Measurements from ENCODE around the gene ZNF276. TPM values are rescaled to one million over a fixed set of nuclear protein-coding genes. Genes with fewer than 3 reads are reported as not detected.

Gene ZNF276
- polyA plus RNA-seq, 6 donors from 2014 or later = 0.22 to 32.6 (median 8.3) TPM

GRCh38 chr16:89727406-89728120 is 6.2 kb downstream of the ZNF276 start:
- H3K4me1 Mint-ChIP-seq = peaks cover 19 to 30% (median 24%) of the 10 kb centered on the region in 3 donors
- H3K4me3 Mint-ChIP-seq = no peak overlapping the region
- H3K27ac Mint-ChIP-seq = peak overlapping the region in 1 of 6 donors; percentile 49
- H3K27me3 Mint-ChIP-seq = no peaks in the 10 kb centered on the region
- ATAC-seq (ENCODE audit: low read depth in 2 of 2) (no peak), DNase-seq (no peak)
- peaks cover 0 to 7% of the 10 kb centered on the region in 2 donors for H3K36me3 Mint-ChIP-seq
- no peaks in the 10 kb centered on the region for H3K9me3 Mint-ChIP-seq

DNA sequence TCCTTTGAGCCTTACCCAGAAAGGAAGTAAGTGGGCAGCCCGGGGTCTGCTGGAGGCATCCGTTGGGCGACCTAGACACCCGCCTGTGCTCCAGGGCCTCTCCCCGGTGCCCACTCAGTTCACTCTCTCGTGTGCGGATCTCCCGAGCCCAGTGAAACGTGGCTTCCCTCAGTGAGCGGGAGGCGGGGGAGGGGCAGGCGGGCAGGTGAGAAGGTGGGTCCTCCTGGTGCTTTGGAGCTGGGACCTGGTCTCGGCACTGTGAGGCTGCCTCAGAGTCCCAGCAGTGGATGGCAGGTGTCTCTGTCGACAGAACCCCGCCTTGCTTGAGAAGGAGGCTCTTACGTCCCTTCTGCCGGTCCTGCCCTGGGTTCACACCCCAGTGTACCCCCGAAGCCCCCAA is 8.0 kb downstream of the ZNF276 start:
- Mint-ChIP-seq H3K9me3 (no peaks in the 10 kb centered on the region), H3K27ac (no peak overlapping the region), H3K36me3 (no peaks in the 10 kb centered on the region), H3K4me3 (no peak overlapping the region), H3K4me1 (peaks cover 15 to 20% (median 19%) of the 10 kb centered on the region in 3 donors), H3K27me3 (no peaks in the 10 kb centered on the region)
- ATAC-seq (ENCODE audit: low read depth in 2 of 2) = no peak
- no peak for DNase-seq

DNA sequence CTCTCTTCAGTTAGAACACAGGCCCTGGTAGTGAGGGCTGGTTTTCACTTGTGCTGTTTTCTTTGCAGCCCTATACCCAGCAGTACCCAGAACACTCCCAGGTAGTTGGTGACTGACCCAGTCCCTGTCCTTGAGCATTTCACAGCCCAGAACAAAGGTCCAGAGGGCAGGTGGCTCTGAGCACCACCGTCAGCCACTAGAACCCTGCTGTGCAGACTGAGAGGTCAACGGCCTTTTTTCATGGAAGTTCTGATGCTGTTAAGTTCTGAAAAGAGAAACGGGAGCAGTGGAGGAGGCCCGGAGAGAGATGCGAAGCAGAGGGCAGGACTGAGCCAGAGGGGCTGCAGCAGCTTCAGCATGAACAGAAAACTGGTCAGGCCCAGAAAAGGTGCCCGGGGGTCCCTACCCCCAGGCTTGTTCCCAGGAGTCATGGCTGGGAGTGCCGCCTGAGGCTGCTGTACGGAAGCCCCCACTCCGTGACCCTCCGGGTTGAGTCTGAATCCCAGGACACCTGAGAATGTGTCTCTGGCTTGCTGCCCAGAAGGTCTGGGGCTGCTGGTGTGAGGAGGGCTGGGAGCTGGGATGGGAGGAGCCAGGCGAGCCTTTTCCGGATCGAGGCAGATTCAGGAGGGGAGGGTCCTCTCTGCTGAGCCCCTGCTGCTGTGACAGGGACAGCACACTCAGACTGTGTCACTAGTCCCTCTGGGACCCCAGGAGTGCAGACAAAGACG is 8.7 kb downstream of the ZNF276 start:
- no peak for ATAC-seq (ENCODE audit: low read depth in 2 of 2)
- H3K4me1 Mint-ChIP-seq = peaks cover 11 to 20% (median 20%) of the 10 kb centered on the region in 3 donors
- no peak overlapping the region for H3K4me3 Mint-ChIP-seq
- H3K27me3 Mint-ChIP-seq = no peaks in the 10 kb centered on the region
- H3K27ac Mint-ChIP-seq = peak overlapping the region in 2 of 6 donors; percentile 62 to 76
- no peak for DNase-seq
- no peaks in the 10 kb centered on the region for H3K36me3 Mint-ChIP-seq
- no peaks in the 10 kb centered on the region for H3K9me3 Mint-ChIP-seq

DNA sequence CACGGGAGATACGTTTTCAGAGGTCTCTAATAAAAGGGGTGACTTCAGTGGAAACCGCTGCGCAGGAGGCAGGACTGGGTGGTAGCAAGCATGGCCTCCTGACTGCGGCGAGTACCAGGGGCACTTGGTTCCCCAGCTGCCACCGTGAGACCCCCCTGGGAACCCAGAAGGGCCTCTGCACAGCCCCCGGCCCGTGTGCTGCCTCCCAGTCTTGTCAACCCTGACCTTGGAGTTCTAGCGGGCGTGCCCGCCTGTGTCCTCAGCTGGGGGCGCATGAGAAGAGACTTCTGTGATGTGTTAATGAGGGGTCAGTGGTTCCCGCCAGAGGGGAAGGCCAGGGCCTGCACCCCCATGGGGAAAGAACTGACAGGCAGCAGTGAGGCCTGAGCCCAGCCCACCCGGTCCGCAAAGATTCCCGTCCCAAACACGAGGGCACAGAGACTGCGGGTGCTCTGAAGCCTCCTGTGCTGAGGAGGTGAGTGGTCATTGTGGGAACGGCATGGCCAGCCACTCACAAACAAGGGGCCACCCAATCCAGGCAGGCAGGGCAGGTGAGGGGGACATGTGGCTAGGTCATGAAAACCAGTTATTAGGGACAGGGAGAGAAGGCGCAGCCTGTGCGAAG is 9.4 kb downstream of the ZNF276 start:
- no peaks in the 10 kb centered on the region for H3K36me3 Mint-ChIP-seq
- no peaks in the 10 kb centered on the region for H3K9me3 Mint-ChIP-seq
- DNase-seq (no peak), ATAC-seq (ENCODE audit: low read depth in 2 of 2) (no peak)
- no peaks in the 10 kb centered on the region for H3K27me3 Mint-ChIP-seq
- H3K4me1 Mint-ChIP-seq = peaks cover 11 to 20% (median 20%) of the 10 kb centered on the region in 3 donors
- peak overlapping the region in 1 of 6 donors; percentile 73 for H3K27ac Mint-ChIP-seq
- no peak overlapping the region for H3K4me3 Mint-ChIP-seq

DNA sequence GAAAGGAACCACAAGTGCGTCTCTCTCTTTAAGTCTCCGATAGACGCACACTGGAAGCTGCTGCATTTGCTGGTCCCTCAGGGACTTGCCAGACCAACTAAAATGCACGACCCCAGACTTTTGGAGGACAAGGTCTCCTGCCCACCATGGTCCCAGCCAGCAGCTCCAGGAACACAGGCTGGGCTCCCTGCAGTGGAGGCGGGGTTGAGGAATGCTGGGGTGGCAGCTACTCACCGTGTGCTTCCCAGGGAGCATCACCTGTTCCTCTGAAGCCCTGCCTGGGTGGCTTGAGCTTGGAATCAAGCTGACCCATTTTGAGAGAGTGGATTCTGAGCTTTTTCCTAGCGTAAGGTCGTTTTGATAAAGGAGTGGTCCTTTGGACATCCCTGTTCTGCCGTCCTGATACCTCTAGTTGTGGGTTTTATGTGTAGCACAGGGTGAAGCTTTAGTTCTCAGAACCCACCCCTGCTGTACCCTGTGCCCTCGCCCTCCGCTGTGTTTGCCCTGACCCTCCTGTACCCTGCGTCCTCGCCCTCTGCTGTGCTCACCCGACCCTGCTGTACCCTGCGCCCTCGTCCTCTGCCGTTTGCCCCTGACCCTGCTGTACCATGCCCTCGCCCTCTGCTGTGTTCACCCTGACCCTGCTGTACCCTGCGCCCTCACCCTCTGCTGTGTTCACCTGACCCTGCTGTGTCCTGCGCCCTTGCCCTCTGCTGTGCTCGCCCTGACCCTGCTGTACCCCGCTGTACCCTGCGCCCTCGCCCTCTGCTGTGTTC is 11.0 kb downstream of the ZNF276 start:
- Mint-ChIP-seq H3K27ac (peak overlapping the region in 3 of 6 donors; percentile 66 to 91 (median 68)), H3K9me3 (no peaks in the 10 kb centered on the region), H3K4me1 (peaks cover 8 to 25% (median 22%) of the 10 kb centered on the region in 3 donors), H3K4me3 (peak overlapping the region in 1 of 8 donors; percentile 8), H3K27me3 (no peaks in the 10 kb centered on the region), H3K36me3 (no peaks in the 10 kb centered on the region)
- no peak for ATAC-seq (ENCODE audit: low read depth in 2 of 2)
- no peak for DNase-seq

DNA sequence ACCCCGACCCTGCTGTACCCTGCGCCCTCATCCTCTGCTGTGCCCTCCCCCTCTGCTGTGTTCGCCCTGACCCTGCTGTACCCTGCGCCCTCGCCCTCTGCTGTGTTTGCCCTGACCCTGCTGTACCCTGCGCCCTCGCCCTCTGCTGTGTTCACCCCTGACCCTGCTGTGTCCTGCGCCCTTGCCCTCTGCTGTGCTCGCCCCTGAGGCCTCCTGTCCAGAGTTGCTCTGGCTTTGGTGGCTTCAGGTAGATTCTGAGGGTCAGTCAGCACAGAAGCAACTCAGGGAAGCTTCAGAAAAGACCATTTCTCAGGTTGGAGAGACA is 11.5 kb downstream of the ZNF276 start:
- no peak for DNase-seq

DNA sequence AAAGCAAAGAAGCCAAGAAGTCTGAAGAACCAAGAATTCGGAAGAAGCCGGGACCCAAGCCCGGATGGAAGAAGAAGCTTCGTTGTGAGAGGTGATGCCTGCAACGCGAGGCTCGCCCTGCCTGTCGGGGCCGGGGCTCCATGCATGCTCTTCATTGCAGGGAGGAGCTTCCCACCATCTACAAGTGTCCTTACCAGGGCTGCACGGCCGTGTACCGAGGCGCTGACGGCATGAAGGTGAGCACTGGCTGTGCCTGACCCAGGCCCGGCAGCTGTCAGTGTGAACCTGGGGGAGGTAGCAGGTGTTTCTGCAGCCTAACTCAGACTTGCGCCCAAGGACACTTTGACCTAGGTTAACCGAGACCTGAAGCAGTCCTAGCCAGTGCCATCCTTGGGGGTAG is 12.0 kb downstream of the ZNF276 start:
- Mint-ChIP-seq H3K27ac (no peak overlapping the region), H3K9me3 (no peaks in the 10 kb centered on the region), H3K36me3 (no peaks in the 10 kb centered on the region), H3K4me1 (peaks cover 8 to 26% (median 26%) of the 10 kb centered on the region in 3 donors), H3K4me3 (no peak overlapping the region), H3K27me3 (no peaks in the 10 kb centered on the region)
- DNase-seq (no peak), ATAC-seq (ENCODE audit: low read depth in 2 of 2) (no peak)

More for the DNA sequence above, 11.5 kb downstream of the ZNF276 start:
- no peaks in the 10 kb centered on the region for H3K27me3 Mint-ChIP-seq
- H3K4me1 Mint-ChIP-seq = peaks cover 8 to 26% (median 26%) of the 10 kb centered on the region in 3 donors
- ATAC-seq (ENCODE audit: low read depth in 2 of 2) = no peak
- H3K27ac Mint-ChIP-seq = peak overlapping the region in 3 of 6 donors; percentile 53 to 93 (median 68)
- no peaks in the 10 kb centered on the region for H3K9me3 Mint-ChIP-seq
- no peak overlapping the region for H3K4me3 Mint-ChIP-seq
- H3K36me3 Mint-ChIP-seq = no peaks in the 10 kb centered on the region

GRCh38 chr16:89733792-89734191 is 12.5 kb downstream of the ZNF276 start:
- H3K9me3 Mint-ChIP-seq = no peaks in the 10 kb centered on the region
- H3K27me3 Mint-ChIP-seq = no peaks in the 10 kb centered on the region
- H3K4me3 Mint-ChIP-seq = no peak overlapping the region
- no peaks in the 10 kb centered on the region for H3K36me3 Mint-ChIP-seq
- H3K27ac Mint-ChIP-seq = no peak overlapping the region
- ATAC-seq (ENCODE audit: low read depth in 2 of 2) (no peak), DNase-seq (no peak)
- peaks cover 8 to 26% (median 26%) of the 10 kb centered on the region in 3 donors for H3K4me1 Mint-ChIP-seq

DNA sequence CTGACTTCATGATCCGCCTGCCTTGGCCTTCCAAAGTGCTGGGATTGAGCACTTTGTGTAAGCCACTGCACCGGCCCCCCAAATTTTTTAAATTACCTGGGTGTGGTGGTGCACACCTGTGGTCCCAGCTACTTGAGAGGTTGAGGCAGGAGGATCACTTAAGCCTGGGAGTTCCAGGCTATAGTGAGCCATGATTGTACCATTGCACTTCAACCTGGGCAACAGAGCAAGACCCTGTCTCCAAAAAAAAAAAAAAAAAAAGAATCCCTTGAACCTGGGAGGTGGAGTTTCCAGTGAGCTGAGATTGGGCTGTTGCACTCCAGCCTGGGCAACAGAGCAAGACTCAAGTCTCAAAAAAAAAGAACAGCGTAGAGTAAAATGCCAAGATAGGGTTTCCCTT is 15.2 kb downstream of the ZNF276 start:
- H3K4me1 Mint-ChIP-seq = peaks cover 7 to 28% (median 26%) of the 10 kb centered on the region in 3 donors
- no peak overlapping the region for H3K4me3 Mint-ChIP-seq
- no peaks in the 10 kb centered on the region for H3K27me3 Mint-ChIP-seq
- H3K36me3 Mint-ChIP-seq = no peaks in the 10 kb centered on the region
- ATAC-seq (ENCODE audit: low read depth in 2 of 2) (no peak), DNase-seq (no peak)
- H3K9me3 Mint-ChIP-seq = no peaks in the 10 kb centered on the region
- no peak overlapping the region for H3K27ac Mint-ChIP-seq

- Mint-ChIP-seq H3K9me3 (no peaks in the 10 kb centered on the region), H3K27ac (peak overlapping the region in 2 of 6 donors; percentile 76 to 81), H3K4me1 (peaks cover 3 to 21% (median 21%) of the 10 kb centered on the region in 3 donors), H3K27me3 (no peaks in the 10 kb centered on the region), H3K36me3 (no peaks in the 10 kb centered on the region), H3K4me3 (no peak overlapping the region)
- DNase-seq (no peak), ATAC-seq (ENCODE audit: low read depth in 2 of 2) (no peak)
Measured at GRCh38 chr16:89737341-89738071, 16.2 kb downstream of the ZNF276 start.

DNA sequence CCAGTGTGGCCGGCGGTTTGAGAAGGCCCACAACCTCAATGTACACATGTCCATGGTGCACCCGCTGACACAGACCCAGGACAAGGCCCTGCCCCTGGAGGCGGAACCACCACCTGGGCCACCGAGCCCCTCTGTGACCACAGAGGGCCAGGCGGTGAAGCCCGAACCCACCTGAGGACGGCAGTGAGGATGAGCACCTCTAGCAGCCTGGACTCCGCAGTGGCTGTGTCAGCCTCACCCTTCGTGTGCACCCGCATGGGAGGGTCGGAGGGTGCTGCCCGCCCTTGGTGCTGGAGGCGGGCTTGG is 16.7 kb downstream of the ZNF276 start:
- Mint-ChIP-seq H3K27ac (peak overlapping the region in 1 of 6 donors; percentile 81), H3K27me3 (no peaks in the 10 kb centered on the region), H3K4me1 (peaks cover under 1 to 19% (median 15%) of the 10 kb centered on the region in 3 donors), H3K9me3 (no peaks in the 10 kb centered on the region), H3K36me3 (no peaks in the 10 kb centered on the region), H3K4me3 (no peak overlapping the region)
- DNase-seq = no peak
- no peak for ATAC-seq (ENCODE audit: low read depth in 2 of 2)

- Mint-ChIP-seq H3K9me3 (no peaks in the 10 kb centered on the region), H3K27ac (peak overlapping the region in 3 of 6 donors; percentile 7 to 84 (median 72)), H3K36me3 (no peaks in the 10 kb centered on the region), H3K4me1 (peaks cover 0 to 19% (median 10%) of the 10 kb centered on the region in 3 donors), H3K27me3 (no peaks in the 10 kb centered on the region), H3K4me3 (no peak overlapping the region)
- DNase-seq = no peak
- ATAC-seq (ENCODE audit: low read depth in 2 of 2) = no peak
Measured at GRCh38 chr16:89738538-89739317, 17.4 kb downstream of the ZNF276 start.
